ENCODE results near the gene F2R. TPM values are rescaled to one million over a fixed set of nuclear protein-coding genes. Genes with fewer than 3 reads are reported as not detected.

The F2R gene
- total and polyA plus RNA-seq, 2 donors from 2014 or later = 14.6 to 15.3 TPM

DNA sequence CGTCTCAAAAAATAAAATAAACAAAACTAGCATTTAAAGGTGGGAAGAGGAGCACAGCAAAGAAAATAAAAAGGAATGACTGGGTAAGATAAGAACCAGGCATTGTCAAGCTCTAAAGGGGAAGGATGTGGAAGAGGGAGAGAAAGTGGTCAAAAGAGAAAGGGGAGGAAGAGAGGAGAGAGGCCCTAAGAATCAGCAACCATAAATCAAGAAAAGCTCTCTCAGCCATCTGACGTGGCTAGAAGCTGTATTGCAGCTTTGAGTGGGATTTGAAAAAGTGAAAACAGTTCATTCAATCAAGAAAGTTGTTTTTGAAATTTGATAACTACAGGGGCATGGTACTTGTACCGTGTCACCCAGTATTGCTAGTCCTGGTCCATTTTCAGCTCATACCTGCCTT lies 45.4 kb upstream of the F2R start:
- no peaks in the 10 kb centered on the region for H3K9me3 ChIP-seq (ENCODE audit: control insufficient read depth in 2 of 3, insufficient read depth in 1 of 3, low read length in 3 of 3)
- no peaks in the 10 kb centered on the region for H3K27me3 ChIP-seq (ENCODE audit: control insufficient read depth, insufficient read depth, low read length)
- no peak for FAIRE-seq
- TF ChIP-seq, protein P1, sequence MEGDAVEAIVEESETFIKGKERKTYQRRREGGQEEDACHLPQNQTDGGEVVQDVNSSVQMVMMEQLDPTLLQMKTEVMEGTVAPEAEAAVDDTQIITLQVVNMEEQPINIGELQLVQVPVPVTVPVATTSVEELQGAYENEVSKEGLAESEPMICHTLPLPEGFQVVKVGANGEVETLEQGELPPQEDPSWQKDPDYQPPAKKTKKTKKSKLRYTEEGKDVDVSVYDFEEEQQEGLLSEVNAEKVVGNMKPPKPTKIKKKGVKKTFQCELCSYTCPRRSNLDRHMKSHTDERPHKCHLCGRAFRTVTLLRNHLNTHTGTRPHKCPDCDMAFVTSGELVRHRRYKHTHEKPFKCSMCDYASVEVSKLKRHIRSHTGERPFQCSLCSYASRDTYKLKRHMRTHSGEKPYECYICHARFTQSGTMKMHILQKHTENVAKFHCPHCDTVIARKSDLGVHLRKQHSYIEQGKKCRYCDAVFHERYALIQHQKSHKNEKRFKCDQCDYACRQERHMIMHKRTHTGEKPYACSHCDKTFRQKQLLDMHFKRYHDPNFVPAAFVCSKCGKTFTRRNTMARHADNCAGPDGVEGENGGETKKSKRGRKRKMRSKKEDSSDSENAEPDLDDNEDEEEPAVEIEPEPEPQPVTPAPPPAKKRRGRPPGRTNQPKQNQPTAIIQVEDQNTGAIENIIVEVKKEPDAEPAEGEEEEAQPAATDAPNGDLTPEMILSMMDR (IDR thresholded peaks at IDR 0.05; ENCODE audit: borderline replicate concordance, extremely low read depth, insufficient read depth) = no peak
- H3K36me3 ChIP-seq (ENCODE audit: control insufficient read depth in 2 of 3, insufficient read depth in 3 of 3, low read length in 3 of 3) = peaks cover 0 to 4% (median 2%) of the 10 kb centered on the region in 3 donors
- H3K4me1 ChIP-seq (ENCODE audit: control insufficient read depth in 2 of 3, insufficient read depth in 2 of 3, low read depth in 1 of 3, low read length in 3 of 3) = no peaks in the 10 kb centered on the region
- H3K27ac ChIP-seq (ENCODE audit: low read depth in 2 of 2, low read length in 2 of 2) = no peak overlapping the region
- DNase-seq = peak in 1 of 5 donors; percentile 25
- intact Hi-C loops (cut with DNase I) = no loop called here
- H3K9ac ChIP-seq (ENCODE audit: low read length in 3 of 3) = no peak overlapping the region
- no peak overlapping the region for H3K4me3 ChIP-seq (ENCODE audit: low read length in 3 of 3)

DNA sequence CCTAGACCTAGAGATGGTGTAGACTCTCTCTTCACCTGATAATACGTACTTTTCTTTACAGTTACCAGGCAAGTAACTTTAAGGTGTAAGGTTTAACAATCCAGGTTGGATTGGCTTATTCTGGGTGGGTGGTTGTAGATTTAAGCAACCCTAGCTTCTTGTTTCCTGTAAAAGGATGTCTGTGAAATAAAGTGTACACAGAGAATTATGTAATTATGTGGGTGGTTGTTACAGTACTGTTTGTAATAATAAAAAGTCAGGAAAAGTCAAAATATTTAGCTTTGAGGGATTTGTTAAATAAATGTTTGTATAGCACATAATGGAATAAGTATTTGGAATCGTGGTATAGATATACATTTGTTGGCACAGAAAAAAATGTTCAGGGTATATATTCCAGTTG lies 43.7 kb upstream of the F2R start:
- Histone ChIP-seq H3K9me3 (ENCODE audit: control insufficient read depth in 2 of 3, insufficient read depth in 1 of 3, low read length in 3 of 3) (no peaks in the 10 kb centered on the region), H3K36me3 (ENCODE audit: control insufficient read depth in 2 of 3, insufficient read depth in 3 of 3, low read length in 3 of 3) (peaks cover 0 to 7% (median 2%) of the 10 kb centered on the region in 3 donors), H3K27me3 (ENCODE audit: control insufficient read depth, insufficient read depth, low read length) (no peaks in the 10 kb centered on the region), H3K4me3 (ENCODE audit: low read length in 3 of 3) (no peak overlapping the region), H3K27ac (ENCODE audit: low read depth in 2 of 2, low read length in 2 of 2) (no peak overlapping the region), H3K4me1 (ENCODE audit: control insufficient read depth in 2 of 3, insufficient read depth in 2 of 3, low read depth in 1 of 3, low read length in 3 of 3) (no peaks in the 10 kb centered on the region), H3K9ac (ENCODE audit: low read length in 3 of 3) (no peak overlapping the region)
- DNase-seq (no peak), FAIRE-seq (no peak)
- intact Hi-C loops (cut with DNase I) = no loop called here
- TF ChIP-seq, protein P1 (IDR thresholded peaks at IDR 0.05; ENCODE audit: borderline replicate concordance, extremely low read depth, insufficient read depth) = no peak

DNA sequence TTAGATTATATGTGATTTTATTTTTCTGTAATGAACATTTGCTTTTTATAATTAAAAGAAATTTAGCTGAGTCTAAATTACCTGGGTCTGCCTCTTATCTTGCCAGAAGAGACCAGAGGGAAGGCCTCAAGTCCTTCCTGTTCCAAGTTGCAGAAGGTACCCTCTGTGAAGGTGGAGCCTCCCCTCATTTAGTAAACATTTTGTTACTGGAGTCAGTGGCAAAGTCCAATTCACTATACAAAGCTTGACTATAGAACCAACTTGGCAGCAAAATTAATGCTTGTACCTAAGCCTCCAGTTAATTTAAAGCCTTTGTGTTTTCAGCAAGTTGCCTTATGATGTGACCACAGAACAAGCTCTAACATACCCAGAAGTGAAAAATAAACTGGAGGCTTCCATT lies 42.8 kb upstream of the F2R start:
- TF ChIP-seq, protein P1 (IDR thresholded peaks at IDR 0.05; ENCODE audit: borderline replicate concordance, extremely low read depth, insufficient read depth) = no peak
- intact Hi-C loops (cut with DNase I) = no loop called here
- H3K27ac ChIP-seq (ENCODE audit: low read depth in 2 of 2, low read length in 2 of 2) = no peak overlapping the region
- no peak overlapping the region for H3K9ac ChIP-seq (ENCODE audit: low read length in 3 of 3)
- FAIRE-seq = no peak
- no peaks in the 10 kb centered on the region for H3K9me3 ChIP-seq (ENCODE audit: control insufficient read depth in 2 of 3, insufficient read depth in 1 of 3, low read length in 3 of 3)
- no peak for DNase-seq
- H3K36me3 ChIP-seq (ENCODE audit: control insufficient read depth in 2 of 3, insufficient read depth in 3 of 3, low read length in 3 of 3) = peaks cover 0 to 7% (median 0%) of the 10 kb centered on the region in 3 donors
- no peak overlapping the region for H3K4me3 ChIP-seq (ENCODE audit: low read length in 3 of 3)
- no peaks in the 10 kb centered on the region for H3K4me1 ChIP-seq (ENCODE audit: control insufficient read depth in 2 of 3, insufficient read depth in 2 of 3, low read depth in 1 of 3, low read length in 3 of 3)
- no peaks in the 10 kb centered on the region for H3K27me3 ChIP-seq (ENCODE audit: control insufficient read depth, insufficient read depth, low read length)

Measured in kidney (tissue), 14 donors.